Activated CD4-positive, CD25-positive, alpha-beta regulatory T cell treated with anti-CD3 and anti-CD28 coated beads, Interleukin-2, amount 50 U/mL, for 16 hours (primary cell): Measurements from ENCODE around the gene ZNF22.

Experiments used
- DNase-seq: peaks from one replicate; pipeline ENCODE4 v3.0.0-alpha.2; 2020; ENCODE audit warnings: low read depth, low spot score

Gene ZNF22

GRCh38 chr10:44977287-44978212, 23.2 kb upstream of the ZNF22 start:
- DNase-seq: no peak

GRCh38 chr10:44978213-44978569, 22.5 kb upstream of the ZNF22 start:
- no peak for DNase-seq

- DNase-seq: no peak
These were observed 22.0 kb upstream of the ZNF22 start, which contains the start of gene DEPP1 for GRCh38 chr10:44978570-44979280. DEPP1 (minus strand) TSS chr10:44978809; CDS start chr10:44978030, 779 bp downstream.

- no peak for DNase-seq
These were observed 21.2 kb upstream of the ZNF22 start for GRCh38 chr10:44979281-44980191.

- no peak for DNase-seq
These were observed 20.2 kb upstream of the ZNF22 start for GRCh38 chr10:44980309-44981171.

GRCh38 chr10:44981172-44982113, 19.3 kb upstream of the ZNF22 start:
- DNase-seq: no peak

GRCh38 chr10:44982114-44982460, 18.6 kb upstream of the ZNF22 start:
- DNase-seq: no peak

- DNase-seq: no peak
These were observed 18.2 kb upstream of the ZNF22 start for GRCh38 chr10:44982496-44982895.

GRCh38 chr10:44983066-44983894, 17.4 kb upstream of the ZNF22 start:
- no peak for DNase-seq

- no peak for DNase-seq
These were observed 16.8 kb upstream of the ZNF22 start for GRCh38 chr10:44983895-44984278.

GRCh38 chr10:44984671-44985101, 16.0 kb upstream of the ZNF22 start:
- DNase-seq: no peak

GRCh38 chr10:44985175-44985681, 15.5 kb upstream of the ZNF22 start:
- DNase-seq: no peak

- no peak for DNase-seq
These were observed 14.5 kb upstream of the ZNF22 start for GRCh38 chr10:44986179-44986578.

- DNase-seq: no peak
These were observed 14.1 kb upstream of the ZNF22 start for GRCh38 chr10:44986670-44987069.

- no peak for DNase-seq
These were observed 11.7 kb upstream of the ZNF22 start for GRCh38 chr10:44988957-44989585.

GRCh38 chr10:44989597-44990301, 11.0 kb upstream of the ZNF22 start:
- DNase-seq: no peak

- no peak for DNase-seq
These were observed 10.4 kb upstream of the ZNF22 start for GRCh38 chr10:44990302-44990655.

GRCh38 chr10:44990965-44991364, 9.8 kb upstream of the ZNF22 start:
- DNase-seq: no peak
